ENCODE results near the gene KIAA1958. TPM values are rescaled to one million over a fixed set of nuclear protein-coding genes. Genes with fewer than 3 reads are reported as not detected.

The KIAA1958 gene
- total RNA-seq, 6 experiments from 2014 or later, result 3.5 to 9.7 (median 4.5) TPM

- peak; percentile 21 for DNase-seq
These were observed 43.4 kb upstream of the KIAA1958 start for GRCh38 chr9:112443200-112443599.

DNA sequence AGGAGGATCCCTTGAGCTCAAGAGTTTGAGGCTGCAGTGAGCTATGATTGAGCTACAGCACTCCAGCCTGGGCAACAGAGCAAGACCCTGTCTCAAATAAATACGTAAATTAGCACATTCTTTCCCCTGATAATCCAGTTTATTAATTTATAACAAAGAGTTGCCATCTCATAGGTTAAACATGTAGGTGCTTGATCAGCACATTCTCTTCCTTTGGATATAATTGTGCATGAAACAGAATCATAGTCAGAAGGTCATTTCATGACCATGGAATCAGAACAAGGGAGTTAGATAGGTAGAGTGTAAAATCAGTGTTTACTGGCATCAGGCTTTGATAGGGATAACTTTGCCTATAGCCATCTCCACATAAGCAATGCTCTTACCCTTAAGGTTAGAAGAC lies 43.0 kb upstream of the KIAA1958 start:
- no peaks in the 10 kb centered on the region; the same call in 1 of the 2 replicates for H3K27me3 Mint-ChIP-seq (ENCODE audit: insufficient read depth)
- TF ChIP-seq, protein P1, sequence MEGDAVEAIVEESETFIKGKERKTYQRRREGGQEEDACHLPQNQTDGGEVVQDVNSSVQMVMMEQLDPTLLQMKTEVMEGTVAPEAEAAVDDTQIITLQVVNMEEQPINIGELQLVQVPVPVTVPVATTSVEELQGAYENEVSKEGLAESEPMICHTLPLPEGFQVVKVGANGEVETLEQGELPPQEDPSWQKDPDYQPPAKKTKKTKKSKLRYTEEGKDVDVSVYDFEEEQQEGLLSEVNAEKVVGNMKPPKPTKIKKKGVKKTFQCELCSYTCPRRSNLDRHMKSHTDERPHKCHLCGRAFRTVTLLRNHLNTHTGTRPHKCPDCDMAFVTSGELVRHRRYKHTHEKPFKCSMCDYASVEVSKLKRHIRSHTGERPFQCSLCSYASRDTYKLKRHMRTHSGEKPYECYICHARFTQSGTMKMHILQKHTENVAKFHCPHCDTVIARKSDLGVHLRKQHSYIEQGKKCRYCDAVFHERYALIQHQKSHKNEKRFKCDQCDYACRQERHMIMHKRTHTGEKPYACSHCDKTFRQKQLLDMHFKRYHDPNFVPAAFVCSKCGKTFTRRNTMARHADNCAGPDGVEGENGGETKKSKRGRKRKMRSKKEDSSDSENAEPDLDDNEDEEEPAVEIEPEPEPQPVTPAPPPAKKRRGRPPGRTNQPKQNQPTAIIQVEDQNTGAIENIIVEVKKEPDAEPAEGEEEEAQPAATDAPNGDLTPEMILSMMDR (IDR thresholded peaks at IDR 0.05), result no peak
- DNase-seq, result no peak
- H3K4me3 Mint-ChIP-seq, result no peak overlapping the region
- 0 out of 2 replicates have a peak, but pooled peaks cover 4% of the 10 kb centered on the region for H3K36me3 Mint-ChIP-seq (ENCODE audit: low read depth)
- peaks cover 22% of the 10 kb centered on the region for H3K4me1 Mint-ChIP-seq (ENCODE audit: low read depth)
- H3K9me3 Mint-ChIP-seq, result no peaks in the 10 kb centered on the region
- H3K27ac Mint-ChIP-seq, result no peak overlapping the region

More at GRCh38 chr9:112443200-112443599, 43.4 kb upstream of the KIAA1958 start:
- TF ChIP-seq, protein P1 (IDR thresholded peaks at IDR 0.05), result peak; percentile 80
- 0 out of 2 replicates have a peak, but pooled peaks cover 4% of the 10 kb centered on the region for H3K36me3 Mint-ChIP-seq (ENCODE audit: low read depth)
- H3K4me3 Mint-ChIP-seq, result no peak overlapping the region
- no peaks in the 10 kb centered on the region for H3K9me3 Mint-ChIP-seq
- peaks cover 22% of the 10 kb centered on the region for H3K4me1 Mint-ChIP-seq (ENCODE audit: low read depth)
- no peak overlapping the region for H3K27ac Mint-ChIP-seq
- H3K27me3 Mint-ChIP-seq (ENCODE audit: insufficient read depth), result no peaks in the 10 kb centered on the region; the same call in 1 of the 2 replicates

DNA sequence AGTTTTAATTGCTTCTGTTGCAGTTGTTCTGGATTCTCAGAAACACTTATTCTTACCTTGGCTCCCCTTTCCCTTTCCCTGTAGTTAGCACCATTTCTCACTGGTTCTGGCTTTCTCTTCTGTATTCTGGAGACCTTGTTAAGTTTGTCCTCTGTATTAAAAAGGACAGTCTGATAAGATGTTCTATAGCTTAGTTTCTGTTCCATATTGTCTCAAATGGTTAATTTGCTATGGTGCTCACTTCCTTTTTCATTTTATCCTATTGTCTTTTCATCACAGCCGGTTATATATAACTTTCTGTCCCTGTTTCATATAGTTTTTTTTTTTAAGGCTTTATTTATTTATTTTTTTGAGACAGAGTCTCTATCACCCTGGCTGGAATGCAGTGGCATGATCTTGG lies 41.4 kb upstream of the KIAA1958 start:
- Mint-ChIP-seq H3K4me3 (no peak overlapping the region), H3K36me3 (ENCODE audit: low read depth) (0 out of 2 replicates have a peak, but pooled peaks cover 1% of the 10 kb centered on the region), H3K4me1 (ENCODE audit: low read depth) (peaks cover 22% of the 10 kb centered on the region), H3K27ac (no peak overlapping the region), H3K9me3 (no peaks in the 10 kb centered on the region), H3K27me3 (ENCODE audit: insufficient read depth) (no peaks in the 10 kb centered on the region; the same call in 1 of the 2 replicates)
- TF ChIP-seq, protein P1 (IDR thresholded peaks at IDR 0.05), result no peak
- no peak for DNase-seq

GRCh38 chr9:112446080-112446479 lies 40.5 kb upstream of the KIAA1958 start:
- no peaks in the 10 kb centered on the region for H3K9me3 Mint-ChIP-seq
- H3K36me3 Mint-ChIP-seq (ENCODE audit: low read depth), result no peaks in the 10 kb centered on the region
- no peaks in the 10 kb centered on the region for H3K27me3 Mint-ChIP-seq (ENCODE audit: insufficient read depth)
- H3K4me3 Mint-ChIP-seq, result no peak overlapping the region
- DNase-seq, result no peak
- TF ChIP-seq, protein P1 (IDR thresholded peaks at IDR 0.05), result no peak
- H3K27ac Mint-ChIP-seq, result no peak overlapping the region; the same call in 1 of the 2 replicates
- H3K4me1 Mint-ChIP-seq (ENCODE audit: low read depth), result peaks cover 22% of the 10 kb centered on the region

- no peak for DNase-seq
- H3K4me1 Mint-ChIP-seq (ENCODE audit: low read depth), result peaks cover 22% of the 10 kb centered on the region
- H3K27ac Mint-ChIP-seq, result peak overlapping the region; percentile 74
- no peaks in the 10 kb centered on the region for H3K9me3 Mint-ChIP-seq
- H3K4me3 Mint-ChIP-seq, result no peak overlapping the region
- TF ChIP-seq, protein P1 (IDR thresholded peaks at IDR 0.05), result no peak
- no peaks in the 10 kb centered on the region for H3K36me3 Mint-ChIP-seq (ENCODE audit: low read depth)
- H3K27me3 Mint-ChIP-seq (ENCODE audit: insufficient read depth), result no peaks in the 10 kb centered on the region
These were observed 40.1 kb upstream of the KIAA1958 start for GRCh38 chr9:112446526-112446925.

Measured in HFFc6 (cell line).